Measurements from ENCODE around the gene MRPL20.
A peak's percentile ranks its signal among the peaks of the same experiment; 100 is the strongest.
"Not testable (repeated sequence)": the region's sequence is repeated elsewhere in the genome, so short reads cannot be mapped to it uniquely, and the experiment has no call there.

MRPL20 gene

GRCh38 chr1:1385339-1385738, 21.8 kb downstream of the MRPL20 start:
- not testable (repeated sequence) for DNase-seq

DNA sequence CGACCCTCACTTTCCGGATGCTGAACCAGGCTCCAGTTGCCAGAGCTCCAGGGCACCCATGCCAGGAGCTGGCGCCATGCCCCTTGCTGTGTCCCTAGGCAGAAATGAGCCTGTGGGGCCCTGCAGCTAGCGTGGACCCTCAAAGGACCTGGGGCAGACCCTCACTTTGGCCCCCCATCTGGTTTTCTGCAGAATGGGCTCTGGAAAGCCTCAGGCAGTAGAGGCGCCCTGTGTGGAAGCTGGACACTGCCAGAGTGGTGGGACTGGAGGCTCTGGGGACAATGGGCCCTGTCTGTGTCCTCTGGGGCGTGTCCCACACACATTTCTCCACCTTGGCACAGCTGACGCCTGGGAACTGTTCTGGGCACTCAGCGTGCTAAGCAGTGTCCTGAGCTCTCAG, 25.8 kb downstream of the MRPL20 start:
- no peak for DNase-seq

- DNase-seq, result no peak
Measured at GRCh38 chr1:1380860-1381259, 26.2 kb downstream of the MRPL20 start.

DNA sequence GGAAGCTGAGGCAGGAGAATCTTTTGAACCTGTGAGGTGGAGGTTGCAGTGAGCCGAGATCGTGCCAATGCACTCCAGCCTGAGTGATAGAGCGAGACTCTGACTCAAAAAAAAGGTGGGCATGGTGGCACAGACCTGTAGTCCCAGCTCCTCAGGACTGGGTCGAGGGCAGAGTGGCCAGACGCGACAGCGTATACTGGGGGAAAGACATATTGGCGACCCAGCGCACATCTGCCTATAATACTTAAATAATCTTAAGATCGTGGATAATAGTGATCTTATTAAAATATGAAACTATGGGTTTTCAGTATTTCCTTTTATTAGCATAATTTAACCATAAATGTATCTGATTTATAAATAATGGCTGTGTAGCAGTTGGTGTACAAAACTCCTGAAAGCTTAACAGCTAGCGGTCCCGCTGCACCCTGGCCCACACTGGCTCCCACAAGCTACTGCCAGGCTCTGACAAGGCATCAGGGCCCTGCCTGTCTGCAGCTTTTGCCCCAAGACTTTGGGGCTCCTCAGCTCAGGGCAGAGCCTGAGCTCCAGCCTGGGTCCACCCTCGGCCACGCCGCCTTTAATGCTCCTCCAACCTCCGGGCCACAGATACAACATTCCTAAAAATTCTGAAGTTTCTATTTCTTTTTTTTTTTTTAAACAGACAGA, 29.4 kb downstream of the MRPL20 start:
- DNase-seq, result no peak

DNA sequence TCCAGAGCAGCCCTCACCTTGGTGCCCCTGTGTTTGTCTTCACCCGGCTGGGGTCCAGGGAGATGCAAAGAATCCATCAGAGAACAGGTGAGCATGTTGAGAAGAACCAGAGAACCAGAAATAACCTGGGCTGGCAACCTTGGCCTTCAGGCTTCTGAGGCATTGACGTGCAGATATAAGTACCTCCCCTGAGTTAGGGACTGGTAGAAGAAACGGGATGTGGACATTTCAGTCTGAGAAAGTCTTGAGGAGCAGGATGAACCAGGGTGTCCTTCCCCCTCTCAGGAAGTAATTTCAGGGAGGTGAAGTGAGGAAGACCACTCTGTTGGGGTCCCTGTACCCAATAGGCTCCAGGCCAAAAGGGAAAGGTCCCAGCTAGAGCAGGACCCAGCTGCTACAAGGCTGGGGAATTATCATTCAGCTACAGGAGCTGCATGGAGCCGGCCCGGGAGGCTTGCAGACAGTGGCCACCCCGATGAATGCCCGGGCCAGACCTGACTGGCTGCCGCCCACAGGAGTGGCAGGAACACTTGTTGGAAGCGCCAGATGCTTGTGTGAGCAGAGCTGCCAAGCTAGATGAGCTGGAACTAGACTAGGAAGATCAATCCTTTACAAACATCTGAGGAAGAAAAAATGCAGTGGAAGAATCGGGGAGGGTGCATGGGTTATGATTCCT, 30.4 kb downstream of the MRPL20 start:
- no peak for DNase-seq

GRCh38 chr1:1374929-1375662, 32.0 kb downstream of the MRPL20 start, which contains the start of gene AURKAIP1:
Gene AURKAIP1, minus strand, starts transcription at chr1:1375207. Its CDS starts 451 bp downstream, at chr1:1374756.
- DNase-seq, result peak; percentile 100

DNA sequence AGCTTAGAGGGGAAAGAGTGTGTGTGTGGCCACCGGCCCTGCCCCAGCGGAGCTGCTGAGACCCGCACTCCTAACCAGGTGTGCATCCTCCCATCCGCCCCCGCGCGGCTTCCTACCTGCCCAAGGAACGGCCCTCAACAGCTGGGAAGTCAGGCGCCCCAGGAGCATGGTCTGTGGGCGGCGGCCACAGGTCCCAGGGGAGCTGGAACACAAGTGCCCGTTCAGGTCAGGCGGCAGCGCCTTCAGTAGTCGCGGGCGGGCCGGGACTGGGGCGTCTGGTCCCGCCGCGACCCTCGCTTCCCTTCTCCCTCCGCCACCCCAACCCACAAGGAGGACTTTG, 32.5 kb downstream of the MRPL20 start:
- peak in 1 of 4 experiments; percentile 21 for DNase-seq

GRCh38 chr1:1373815-1374588, 33.1 kb downstream of the MRPL20 start:
- DNase-seq, result no peak

GRCh38 chr1:1373051-1373814, 33.9 kb downstream of the MRPL20 start:
- no peak for DNase-seq

DNA sequence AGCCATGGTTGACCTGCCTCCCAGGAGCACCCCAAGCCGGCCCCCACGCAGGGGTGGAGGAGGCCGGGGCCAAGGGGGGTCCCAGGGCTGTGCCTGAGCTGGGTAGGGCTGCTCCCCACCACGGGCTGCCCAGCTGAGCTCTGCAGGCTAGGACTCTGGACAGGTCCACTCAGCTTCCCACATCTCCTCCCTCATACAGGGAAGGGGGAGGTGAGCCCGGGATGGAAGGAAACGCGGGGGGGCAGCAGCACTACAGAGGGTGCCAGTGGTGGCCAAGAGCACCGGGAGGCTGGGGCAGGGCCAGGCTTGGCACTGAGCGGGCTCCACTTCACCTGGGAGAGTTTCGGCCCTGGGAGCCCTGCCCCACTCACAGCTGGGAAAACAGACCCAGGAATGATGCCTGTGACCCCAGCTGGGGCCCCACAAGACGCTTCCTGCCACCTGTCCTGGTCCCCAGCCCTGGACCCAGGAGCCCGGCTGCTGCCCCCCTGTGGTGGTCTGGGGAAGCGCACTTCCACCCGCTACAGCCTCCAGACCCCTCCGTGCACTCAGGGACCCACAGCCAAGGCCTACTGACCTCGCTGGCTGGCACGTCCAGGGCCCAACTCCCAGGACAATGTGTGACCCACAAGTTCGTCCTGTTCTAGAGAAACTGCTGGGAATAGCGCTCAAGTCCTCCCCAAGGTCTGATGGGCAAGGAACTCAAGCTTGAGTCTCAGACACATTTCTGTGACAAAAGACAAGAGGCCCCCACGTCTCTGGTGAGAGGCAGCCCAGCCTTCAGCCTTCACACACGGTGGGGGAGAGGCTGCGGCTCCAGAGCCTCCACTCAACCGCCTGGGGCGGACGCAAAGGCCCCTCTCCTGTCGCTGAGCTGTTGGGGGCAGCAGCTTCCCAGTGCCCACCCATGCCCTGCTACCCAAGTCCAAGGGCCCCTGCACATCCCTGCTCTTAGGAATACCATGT, 35.1 kb downstream of the MRPL20 start:
- DNase-seq, result peak; percentile 58 to 80 (median 72)

- no peak for DNase-seq
Measured at GRCh38 chr1:1371364-1371745, 35.7 kb downstream of the MRPL20 start.

DNA sequence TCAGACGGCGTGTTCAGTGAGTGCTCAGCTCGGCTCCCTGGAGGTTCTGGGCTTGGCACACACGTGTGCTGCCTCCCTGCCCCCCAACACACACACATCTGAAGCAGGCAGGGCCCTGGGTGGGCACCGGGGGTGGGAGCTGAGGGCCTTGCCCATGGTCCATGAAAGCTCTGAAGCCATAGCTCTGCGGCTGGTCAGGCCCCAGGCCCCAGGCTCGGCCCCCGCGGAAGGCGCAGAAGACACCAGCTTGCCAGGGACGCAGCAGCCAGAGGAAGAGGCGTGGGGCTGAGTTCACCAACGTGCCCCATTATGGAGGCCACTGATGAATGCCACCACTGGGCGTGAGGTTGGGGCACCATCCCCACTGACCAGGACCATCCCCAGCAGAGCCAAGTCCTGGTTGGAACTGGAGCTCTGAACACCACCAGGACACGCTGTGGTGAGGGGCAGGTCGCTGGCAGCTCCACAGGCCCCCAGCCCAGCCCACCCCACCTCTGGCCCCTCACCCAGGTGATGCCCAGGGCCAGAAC, 36.3 kb downstream of the MRPL20 start:
- no peak for DNase-seq

GRCh38 chr1:1370094-1370493, 37.0 kb downstream of the MRPL20 start:
- not testable (repeated sequence) for DNase-seq

GRCh38 chr1:1367315-1367714, 39.8 kb downstream of the MRPL20 start:
- no peak for DNase-seq

DNA sequence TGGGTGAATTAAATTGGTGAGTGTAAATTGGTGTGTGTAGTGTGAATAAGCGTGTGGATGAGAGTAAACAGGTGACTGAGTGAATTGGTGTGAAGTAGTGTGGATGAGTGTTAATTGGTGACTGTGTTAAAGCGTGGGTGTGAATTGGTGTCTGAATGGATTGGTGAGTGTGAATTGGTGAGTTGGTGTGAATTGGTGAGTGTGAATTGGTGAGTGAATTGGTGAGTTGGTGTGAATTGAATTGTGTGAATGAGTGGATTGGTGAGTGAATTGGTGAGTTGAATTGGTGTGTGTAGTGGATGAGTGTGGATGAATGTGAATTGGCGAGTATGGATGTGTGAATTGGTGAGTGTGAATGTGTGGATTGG, 40.4 kb downstream of the MRPL20 start:
- no peak for DNase-seq

GRCh38 chr1:1365875-1366698, 41.0 kb downstream of the MRPL20 start:
- no peak for DNase-seq

- DNase-seq, result no peak
Measured at GRCh38 chr1:1364266-1364665, 42.8 kb downstream of the MRPL20 start.

DNA sequence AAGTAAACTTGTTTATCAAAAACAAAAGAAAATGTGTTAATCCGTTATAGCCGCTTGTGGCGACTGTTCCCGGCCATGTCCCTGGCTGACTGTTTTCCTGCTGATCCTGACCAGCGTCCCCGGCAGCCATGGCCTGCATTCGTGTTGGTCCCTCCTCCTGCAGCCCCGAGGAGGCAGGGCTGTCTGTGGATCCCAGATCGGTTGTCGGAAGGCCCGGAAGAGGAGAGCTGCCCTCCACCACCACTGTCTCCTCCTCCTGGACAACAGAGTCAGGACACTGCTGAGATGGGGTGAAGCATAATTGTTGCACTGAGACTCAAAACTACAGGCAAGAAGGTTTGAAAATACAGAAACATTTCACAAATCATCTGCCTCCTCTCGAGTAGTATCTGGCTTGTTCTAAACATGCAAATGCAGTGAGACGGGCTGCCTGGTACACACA, 45.1 kb downstream of the MRPL20 start:
- DNase-seq, result no peak

GRCh38 chr1:1361233-1361981, 45.7 kb downstream of the MRPL20 start:
- DNase-seq, result no peak
